ENCODE data around the gene GRK2.

GRK2 gene

GRCh38 chr11:67280788-67281551 lies 14.7 kb downstream of the GRK2 start:
- no peak for DNase-seq

DNA sequence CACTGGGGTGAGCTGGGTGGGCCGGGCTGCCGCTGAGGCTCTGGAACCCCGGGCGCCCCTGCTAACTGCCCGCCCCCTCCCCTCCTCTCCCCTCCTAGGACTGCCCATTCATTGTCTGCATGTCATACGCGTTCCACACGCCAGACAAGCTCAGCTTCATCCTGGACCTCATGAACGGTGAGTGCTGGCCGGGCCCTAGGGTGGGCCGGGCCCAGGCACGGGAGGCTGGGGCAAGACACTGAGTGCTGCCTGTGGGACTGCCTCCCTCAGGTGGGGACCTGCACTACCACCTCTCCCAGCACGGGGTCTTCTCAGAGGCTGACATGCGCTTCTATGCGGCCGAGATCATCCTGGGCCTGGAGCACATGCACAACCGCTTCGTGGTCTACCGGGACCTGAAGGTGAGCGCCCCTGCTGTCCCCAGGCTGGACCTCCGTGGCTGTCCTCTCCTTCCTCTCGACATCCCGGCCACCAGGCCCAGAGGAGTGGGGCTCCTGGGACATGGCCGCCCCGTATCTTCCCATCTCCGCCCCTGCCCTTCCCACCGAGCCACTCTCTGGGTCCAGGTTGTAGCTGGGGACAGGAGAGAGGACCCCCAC lies 15.4 kb downstream of the GRK2 start:
- no peak for DNase-seq

DNA sequence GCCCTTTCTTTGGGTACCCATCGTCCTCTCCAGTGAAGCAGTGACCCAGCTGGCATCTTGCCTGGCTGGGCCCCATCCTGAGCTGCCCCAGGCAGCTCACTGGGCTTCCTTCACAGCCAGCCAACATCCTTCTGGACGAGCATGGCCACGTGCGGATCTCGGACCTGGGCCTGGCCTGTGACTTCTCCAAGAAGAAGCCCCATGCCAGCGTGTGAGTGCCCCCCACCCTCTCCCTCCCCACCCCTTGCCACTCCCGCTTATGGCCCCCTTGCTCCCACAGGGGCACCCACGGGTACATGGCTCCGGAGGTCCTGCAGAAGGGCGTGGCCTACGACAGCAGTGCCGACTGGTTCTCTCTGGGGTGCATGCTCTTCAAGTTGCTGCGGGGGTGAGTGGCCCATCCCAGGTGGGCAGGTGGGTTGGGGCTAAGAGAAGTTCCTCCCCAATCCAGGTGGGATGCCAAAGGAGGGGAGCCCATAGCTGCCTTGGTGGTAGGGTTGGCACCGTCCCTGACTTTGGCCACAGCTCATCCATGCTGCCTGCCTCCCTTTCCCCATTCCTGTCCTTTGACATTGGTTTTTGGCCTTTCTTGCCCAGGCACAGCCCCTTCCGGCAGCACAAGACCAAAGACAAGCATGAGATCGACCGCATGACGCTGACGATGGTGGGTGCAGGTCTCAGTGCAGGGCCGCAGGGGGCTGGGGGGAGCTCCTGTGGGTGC lies 16.0 kb downstream of the GRK2 start:
- no peak for DNase-seq

DNA sequence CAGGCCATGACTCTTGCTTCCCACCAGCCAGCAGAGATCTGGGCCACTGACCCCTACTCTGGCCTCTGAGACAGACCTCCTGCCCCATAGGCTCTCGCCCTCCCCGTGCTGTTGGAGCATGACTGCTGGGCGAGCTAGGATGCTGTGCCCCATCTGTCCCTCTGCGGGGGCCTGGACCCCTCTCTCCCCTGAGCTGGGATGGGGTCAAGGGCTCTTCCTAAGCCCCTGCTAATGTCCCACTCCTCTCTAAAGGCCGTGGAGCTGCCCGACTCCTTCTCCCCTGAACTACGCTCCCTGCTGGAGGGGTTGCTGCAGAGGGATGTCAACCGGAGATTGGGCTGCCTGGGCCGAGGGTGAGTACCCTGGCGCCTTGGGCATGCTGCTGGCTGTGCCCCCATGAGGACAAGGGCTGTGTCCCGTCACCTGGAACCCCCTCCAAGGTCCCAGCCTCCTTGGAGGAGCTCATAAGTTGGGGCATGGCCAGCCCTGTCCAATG lies 16.7 kb downstream of the GRK2 start:
- no peak for DNase-seq

DNA sequence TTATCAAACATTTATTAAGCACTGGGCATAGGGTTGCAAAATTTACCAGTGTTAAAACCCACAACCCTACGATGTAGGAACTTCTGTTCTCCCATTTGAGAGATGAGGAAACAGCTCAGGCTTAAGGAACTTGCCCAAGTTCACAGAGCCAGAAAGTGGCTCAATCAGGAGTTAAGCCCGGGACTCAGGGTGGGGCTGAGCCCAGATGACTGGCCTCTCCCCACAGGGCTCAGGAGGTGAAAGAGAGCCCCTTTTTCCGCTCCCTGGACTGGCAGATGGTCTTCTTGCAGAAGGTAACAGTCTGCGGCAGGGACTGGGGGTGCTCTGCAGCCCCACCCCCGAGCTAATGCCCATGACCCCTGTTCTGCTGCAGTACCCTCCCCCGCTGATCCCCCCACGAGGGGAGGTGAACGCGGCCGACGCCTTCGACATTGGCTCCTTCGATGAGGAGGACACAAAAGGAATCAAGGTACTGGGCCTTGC lies 17.2 kb downstream of the GRK2 start:
- no peak for DNase-seq

DNA sequence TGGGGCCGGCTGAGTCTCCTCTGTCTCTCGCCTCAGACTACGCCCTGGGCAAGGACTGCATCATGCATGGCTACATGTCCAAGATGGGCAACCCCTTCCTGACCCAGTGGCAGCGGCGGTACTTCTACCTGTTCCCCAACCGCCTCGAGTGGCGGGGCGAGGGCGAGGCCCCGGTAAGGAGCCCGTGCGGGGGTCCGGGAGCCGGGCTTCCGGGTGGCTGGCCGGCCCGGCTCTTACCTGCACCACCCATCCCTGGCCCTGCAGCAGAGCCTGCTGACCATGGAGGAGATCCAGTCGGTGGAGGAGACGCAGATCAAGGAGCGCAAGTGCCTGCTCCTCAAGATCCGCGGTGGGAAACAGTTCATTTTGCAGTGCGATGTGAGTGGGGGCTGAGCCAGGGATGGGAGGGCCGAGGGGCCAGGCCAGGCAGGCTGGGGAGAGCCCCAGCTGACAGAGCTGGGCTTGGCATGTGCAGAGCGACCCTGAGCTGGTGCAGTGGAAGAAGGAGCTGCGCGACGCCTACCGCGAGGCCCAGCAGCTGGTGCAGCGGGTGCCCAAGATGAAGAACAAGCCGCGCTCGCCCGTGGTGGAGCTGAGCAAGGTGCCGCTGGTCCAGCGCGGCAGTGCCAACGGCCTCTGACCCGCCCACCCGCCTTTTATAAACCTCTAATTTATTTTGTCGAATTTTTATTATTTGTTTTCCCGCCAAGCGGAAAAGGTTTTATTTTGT lies 18.7 kb downstream of the GRK2 start:
- DNase-seq: no peak

DNA sequence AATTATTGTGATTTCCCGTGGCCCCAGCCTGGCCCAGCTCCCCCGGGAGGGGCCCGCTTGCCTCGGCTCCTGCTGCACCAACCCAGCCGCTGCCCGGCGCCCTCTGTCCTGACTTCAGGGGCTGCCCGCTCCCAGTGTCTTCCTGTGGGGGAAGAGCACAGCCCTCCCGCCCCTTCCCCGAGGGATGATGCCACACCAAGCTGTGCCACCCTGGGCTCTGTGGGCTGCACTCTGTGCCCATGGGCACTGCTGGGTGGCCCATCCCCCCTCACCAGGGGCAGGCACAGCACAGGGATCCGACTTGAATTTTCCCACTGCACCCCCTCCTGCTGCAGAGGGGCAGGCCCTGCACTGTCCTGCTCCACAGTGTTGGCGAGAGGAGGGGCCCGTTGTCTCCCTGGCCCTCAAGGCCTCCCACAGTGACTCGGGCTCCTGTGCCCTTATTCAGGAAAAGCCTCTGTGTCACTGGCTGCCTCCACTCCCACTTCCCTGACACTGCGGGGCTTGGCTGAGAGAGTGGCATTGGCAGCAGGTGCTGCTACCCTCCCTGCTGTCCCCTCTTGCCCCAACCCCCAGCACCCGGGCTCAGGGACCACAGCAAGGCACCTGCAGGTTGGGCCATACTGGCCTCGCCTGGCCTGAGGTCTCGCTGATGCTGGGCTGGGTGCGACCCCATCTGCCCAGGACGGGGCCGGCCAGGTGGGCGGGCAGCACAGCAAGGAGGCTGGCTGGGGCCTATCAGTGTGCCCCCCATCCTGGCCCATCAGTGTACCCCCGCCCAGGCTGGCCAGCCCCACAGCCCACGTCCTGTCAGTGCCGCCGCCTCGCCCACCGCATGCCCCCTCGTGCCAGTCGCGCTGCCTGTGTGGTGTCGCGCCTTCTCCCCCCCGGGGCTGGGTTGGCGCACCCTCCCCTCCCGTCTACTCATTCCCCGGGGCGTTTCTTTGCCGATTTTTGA lies 19.5 kb downstream of the GRK2 start:
- no peak for DNase-seq

DNA sequence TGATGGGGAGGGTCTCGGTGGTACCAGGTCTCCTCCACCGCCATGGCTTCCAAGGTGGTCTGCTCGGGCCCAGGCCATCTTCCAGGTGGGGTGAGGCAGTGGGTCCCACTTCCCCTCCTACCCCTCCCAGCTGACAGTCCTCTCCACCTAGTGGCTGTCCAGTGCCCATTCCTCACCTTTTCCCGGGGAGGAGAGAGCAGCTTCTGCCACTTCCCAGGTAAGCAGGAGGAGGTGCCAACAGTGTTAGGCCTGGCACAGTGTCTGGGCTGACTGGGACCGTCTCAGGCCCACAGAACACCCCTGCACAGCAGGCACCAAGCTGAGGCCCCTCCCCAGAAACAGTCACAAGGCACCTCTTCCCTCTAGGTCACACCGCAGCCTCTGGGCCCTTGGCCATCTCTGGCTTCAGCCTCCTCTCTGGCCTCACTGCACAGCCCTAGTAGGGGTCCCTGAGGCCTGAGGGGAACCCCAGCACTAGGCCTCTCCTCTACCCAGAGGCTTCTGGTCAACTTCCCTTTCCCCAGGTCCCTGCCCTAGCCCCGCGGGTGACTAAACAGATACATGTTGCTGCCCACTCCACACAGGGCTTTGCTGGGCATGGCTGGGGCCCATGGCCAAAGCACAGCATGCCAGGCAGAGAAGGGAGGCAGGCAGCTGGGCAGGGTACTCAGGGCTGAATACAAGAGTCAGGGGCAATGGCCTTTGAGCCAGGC lies 20.5 kb downstream of the GRK2 start:
- peak in 4 of 51 donors; percentile 21 to 44 (median 32) for DNase-seq

- DNase-seq: no peak
Measured at GRCh38 chr11:67287355-67288197, 21.3 kb downstream of the GRK2 start.

DNA sequence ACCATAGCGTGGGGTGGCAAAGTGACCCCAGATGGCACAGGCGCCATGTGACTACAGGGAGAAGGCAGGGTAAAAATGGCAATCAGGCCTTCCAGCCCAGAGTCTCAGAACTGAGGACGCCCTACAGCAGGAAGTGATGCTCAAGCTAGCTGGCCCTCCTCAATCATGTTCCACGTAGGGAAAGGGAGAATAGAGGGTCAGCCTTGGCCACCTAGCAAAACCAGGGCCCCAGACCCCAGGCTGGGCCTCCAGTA lies 21.9 kb downstream of the GRK2 start:
- DNase-seq: peak in 2 of 51 donors; percentile 46 to 55

DNA sequence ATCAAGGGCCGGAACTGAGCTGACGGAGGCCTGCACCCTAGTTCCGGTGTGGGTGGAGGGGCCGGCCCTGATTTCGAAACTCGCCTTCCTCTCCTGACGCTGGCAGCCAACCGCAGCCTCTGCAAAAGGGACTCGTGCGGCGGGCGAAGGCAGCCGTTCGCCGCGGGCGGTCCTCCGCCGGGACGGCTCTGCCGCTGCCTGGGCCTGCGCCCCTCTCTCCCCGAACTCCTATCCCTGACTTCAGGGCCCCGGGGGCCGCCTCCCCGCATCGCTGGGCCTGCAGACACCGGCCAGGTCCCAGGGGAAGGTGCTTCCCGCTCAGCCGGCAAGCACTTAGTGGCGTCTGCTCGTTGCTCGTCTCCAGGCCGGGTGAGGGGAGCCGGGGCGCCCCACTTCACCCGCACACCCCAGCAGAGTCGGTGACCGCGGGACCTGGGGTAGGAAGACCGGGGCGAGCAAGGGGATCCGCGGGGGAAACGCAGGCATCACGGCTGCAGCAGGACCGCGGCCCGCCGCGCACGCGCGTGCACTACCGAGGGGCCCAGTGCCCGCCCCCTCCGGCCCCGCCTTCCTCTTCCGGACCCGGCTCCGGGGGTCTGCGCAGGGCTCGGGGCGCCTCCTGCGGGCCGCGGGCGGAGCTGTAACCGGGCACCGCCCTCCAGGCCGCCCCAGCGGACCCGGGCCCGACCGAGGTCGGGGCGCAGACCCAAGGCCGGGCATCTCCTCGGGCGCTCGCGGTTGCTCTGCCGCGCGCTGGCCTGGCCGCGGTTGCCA lies 22.4 kb downstream of the GRK2 start:
- peak in 50 of 51 donors; percentile 24 to 91 (median 76) for DNase-seq

GRCh38 chr11:67289226-67289650 lies 23.0 kb downstream of the GRK2 start, which contains the start of gene ANKRD13D:
Gene ANKRD13D, plus strand, starts transcription at chr11:67289303. Its CDS starts 158 bp downstream, at chr11:67289461.
- DNase-seq: peak in 4 of 51 donors; percentile 48 to 67 (median 61)

DNA sequence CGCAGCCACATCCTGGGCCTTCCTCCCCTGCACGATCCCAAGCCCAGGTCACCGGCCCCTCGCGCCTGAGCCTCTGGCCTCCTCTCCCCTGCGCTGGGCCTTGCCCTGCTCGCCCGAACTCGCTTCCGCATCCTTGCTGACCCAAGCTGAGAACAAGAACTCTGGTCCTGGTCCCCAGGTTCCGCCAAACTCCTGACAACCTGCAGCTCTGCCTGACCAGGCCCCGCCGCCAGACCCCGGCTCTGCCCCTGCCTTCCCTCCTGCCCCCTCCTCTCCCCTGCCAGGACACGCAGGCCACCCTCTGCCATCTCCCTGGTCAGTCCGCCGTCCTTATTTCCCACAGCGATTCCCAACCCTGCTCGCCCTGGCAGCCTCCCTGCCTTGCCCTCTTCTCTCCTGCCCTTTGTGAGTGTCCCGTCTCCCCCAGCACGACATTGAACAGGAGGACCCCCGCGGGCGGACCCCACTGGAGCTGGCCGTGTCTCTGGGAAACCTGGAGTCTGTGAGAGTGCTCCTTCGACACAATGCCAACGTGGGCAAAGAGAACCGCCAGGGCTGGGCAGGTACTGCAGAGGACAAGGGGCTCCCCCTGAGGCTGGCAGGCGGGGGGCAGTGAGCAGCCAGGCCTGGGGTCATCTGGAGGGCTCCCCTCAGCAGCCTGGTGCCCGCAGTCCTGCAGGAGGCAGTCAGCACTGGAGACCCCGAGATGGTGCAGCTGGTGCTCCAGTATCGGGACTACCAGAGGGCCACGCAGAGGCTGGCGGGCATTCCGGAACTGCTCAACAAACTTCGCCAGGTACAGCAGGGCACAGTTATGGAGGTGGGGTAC lies 23.6 kb downstream of the GRK2 start:
- peak in 1 of 51 donors; percentile 48 for DNase-seq

DNA sequence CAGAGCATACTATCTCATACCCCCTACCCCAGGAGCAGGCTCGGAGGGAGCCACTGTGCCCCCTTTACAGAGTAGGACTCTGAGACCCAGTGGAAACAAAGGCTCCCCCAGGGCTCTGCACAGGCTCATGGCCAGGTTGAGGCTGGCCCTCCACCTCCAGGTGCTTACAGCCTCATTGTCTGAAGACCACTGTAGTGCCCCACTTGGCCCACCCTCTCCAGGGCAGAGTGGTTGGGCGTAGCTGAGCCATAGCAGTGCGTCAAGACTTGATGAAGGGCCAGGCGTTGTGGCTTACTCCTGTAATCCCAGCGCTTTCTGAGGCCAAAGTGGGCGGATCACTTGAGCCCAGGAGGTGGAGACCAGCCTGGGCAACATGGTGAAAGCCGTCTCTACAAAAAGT lies 24.5 kb downstream of the GRK2 start:
- DNase-seq: no peak

DNA sequence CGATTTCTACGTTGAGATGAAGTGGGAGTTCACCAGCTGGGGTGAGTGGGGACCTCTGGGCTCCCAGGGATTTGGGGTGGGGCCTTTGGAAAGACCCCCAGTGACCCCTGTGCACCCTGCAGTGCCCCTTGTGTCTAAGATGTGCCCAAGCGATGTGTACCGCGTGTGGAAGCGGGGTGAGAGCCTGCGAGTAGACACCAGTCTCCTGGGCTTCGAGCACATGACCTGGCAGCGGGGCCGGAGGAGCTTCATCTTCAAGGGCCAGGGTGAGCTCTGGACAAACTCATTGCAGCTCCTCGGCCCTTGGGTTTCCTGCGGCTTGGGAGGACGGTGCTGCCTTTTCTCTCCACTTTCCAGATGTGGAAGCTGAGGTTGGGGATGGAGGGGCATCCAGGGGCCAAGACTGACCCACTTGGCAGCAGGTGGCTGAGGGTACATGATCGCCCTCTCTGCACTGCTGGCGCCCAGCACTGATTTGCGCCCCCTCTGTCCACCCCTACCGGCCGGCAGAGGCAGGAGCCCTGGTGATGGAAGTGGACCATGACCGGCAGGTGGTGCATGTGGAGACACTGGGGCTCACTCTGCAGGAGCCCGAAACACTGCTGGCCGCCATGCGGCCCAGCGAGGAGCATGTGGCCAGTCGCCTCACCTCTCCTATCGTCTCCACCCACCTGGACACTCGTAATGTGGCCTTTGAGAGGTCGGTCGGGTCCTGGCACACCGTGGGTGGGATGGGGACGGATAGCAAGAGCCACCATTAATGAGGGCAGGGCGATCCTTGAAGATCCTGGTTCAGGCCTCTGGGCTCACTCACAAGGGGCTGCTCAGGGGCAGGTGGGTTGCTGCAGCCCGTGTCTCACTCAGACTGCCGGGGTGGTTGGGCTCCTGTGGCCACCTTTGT lies 25.5 kb downstream of the GRK2 start:
- DNase-seq: no peak

GRCh38 chr11:67292671-67293070 lies 26.4 kb downstream of the GRK2 start:
- DNase-seq: no peak

All from hypothalamus (tissue), 51 donors.